Astrocyte (in vitro differentiated cells and primary cell): Measurements from ENCODE around the gene CENATAC. TPM values are rescaled to one million over a fixed set of nuclear protein-coding genes. Genes with fewer than 3 reads are reported as not detected.

Source experiments
- DNase-seq: peaks from one replicate; pipeline ENCODE4 v3.0.0-alpha.2; 2010; ENCODE audit warnings: low read depth
- FAIRE-seq: peaks from 2 replicates; lab custom pipeline; 2011; peaks lifted over from hg19 to GRCh38; lab: Jason Lieb, UNC
- H2AFZ ChIP-seq: 2 replicates; pipeline ENCODE4 v1.6.0; 2012; ENCODE audit warnings: low read depth, low read length, inconsistent platforms
- H3K27ac ChIP-seq: 2 replicates; pipeline ENCODE4 v1.5.1; 2011; ENCODE audit warnings: low read depth, low read length, inconsistent platforms
- H3K27me3 ChIP-seq: 2 replicates; pipeline ENCODE4 v1.6.0; 2011; ENCODE audit warnings: low read length, inconsistent platforms; ENCODE audit not compliant: insufficient read depth
- H3K36me3 ChIP-seq: 2 replicates; pipeline ENCODE4 v1.5.1; 2011; ENCODE audit warnings: low read length, inconsistent platforms; ENCODE audit not compliant: insufficient read depth
- H3K4me1 ChIP-seq: 2 replicates; pipeline ENCODE4 v1.5.1; 2011; ENCODE audit warnings: low read length, inconsistent platforms; ENCODE audit not compliant: insufficient read depth
- H3K4me2 ChIP-seq: 2 replicates; pipeline ENCODE4 v1.6.0; 2012; ENCODE audit warnings: low read length, inconsistent platforms
- H3K4me3 ChIP-seq: 2 replicates; pipeline ENCODE4 v1.5.1; 2011; ENCODE audit warnings: low read depth, mild to moderate bottlenecking, low read length, inconsistent platforms; ENCODE audit not compliant: insufficient read depth
- H3K79me2 ChIP-seq: 2 replicates; pipeline ENCODE4 v1.6.0; 2012; ENCODE audit warnings: mild to moderate bottlenecking, low read length, inconsistent platforms; ENCODE audit not compliant: insufficient read depth
- H3K9ac ChIP-seq: 2 replicates; pipeline ENCODE4 v1.6.0; 2012; ENCODE audit warnings: mild to moderate bottlenecking, low read length, inconsistent platforms
- H3K9me3 ChIP-seq: 2 replicates; pipeline ENCODE4 v1.5.1; 2012; ENCODE audit warnings: low read depth, mild to moderate bottlenecking, low read length, inconsistent platforms; ENCODE audit not compliant: insufficient read depth
- H4K20me1 ChIP-seq: 2 replicates; pipeline ENCODE4 v1.6.0; 2012; ENCODE audit warnings: low read length, inconsistent platforms; ENCODE audit not compliant: insufficient read depth
- H3K27ac Mint-ChIP-seq: one replicate; pipeline ENCODE4 v1.8.0; 2021; ENCODE audit warnings: mild to moderate bottlenecking, mixed read lengths; ENCODE audit not compliant: unreplicated experiment
- H3K27me3 Mint-ChIP-seq: one replicate; pipeline ENCODE4 v1.8.0; 2021; ENCODE audit warnings: low read depth, mixed read lengths; ENCODE audit not compliant: unreplicated experiment
- H3K36me3 Mint-ChIP-seq: one replicate; pipeline ENCODE4 v1.8.0; 2021; ENCODE audit warnings: low read depth, mixed read lengths; ENCODE audit not compliant: unreplicated experiment
- H3K4me1 Mint-ChIP-seq: one replicate; pipeline ENCODE4 v1.8.0; 2021; ENCODE audit warnings: low read depth, mixed read lengths; ENCODE audit not compliant: unreplicated experiment
- H3K4me3 Mint-ChIP-seq: one replicate; pipeline ENCODE4 v1.8.0; 2021; ENCODE audit warnings: mild to moderate bottlenecking, moderate library complexity, mixed read lengths; ENCODE audit not compliant: unreplicated experiment
- H3K9me3 Mint-ChIP-seq: one replicate; pipeline ENCODE4 v1.8.0; 2021; ENCODE audit warnings: mild to moderate bottlenecking, mixed read lengths; ENCODE audit not compliant: unreplicated experiment
- CTCF ChIP-seq: IDR thresholded peaks from 2 replicates; pipeline ENCODE4 v1.5.1; 2011; ENCODE audit warnings: low read depth, mild to moderate bottlenecking, inconsistent platforms, low read length, moderate library complexity; ENCODE audit not compliant: insufficient read depth
- EZH2 ChIP-seq: IDR thresholded peaks from 2 replicates; pipeline ENCODE4 v1.6.1; 2012; ENCODE audit warnings: mild to moderate bottlenecking, low read length, inconsistent platforms; ENCODE audit not compliant: insufficient read depth
- total RNA-seq: library from RNA; stranded (reverse); gene quantifications from 2 replicates; pipeline ENCODE4 v1.2.1, GENCODE V29; 2021

CENATAC gene
- total RNA-seq, 1 donor from 2014 or later: 25.4 TPM

GRCh38 chr11:119049081-119049480 is 51.1 kb downstream of the CENATAC start:
- Histone ChIP-seq H4K20me1 (peaks cover 89% of the 10 kb centered on the region), H3K4me3 (no peak overlapping the region), H3K79me2 (peaks cover 13% of the 10 kb centered on the region), H3K4me2 (no peak overlapping the region), H3K27ac (no peak overlapping the region), H3K27me3 (no peaks in the 10 kb centered on the region), H3K9ac (no peak overlapping the region), H2AFZ (no peak overlapping the region), H3K36me3 (peaks cover 64% of the 10 kb centered on the region), H3K4me1 (no peaks in the 10 kb centered on the region), H3K9me3 (no peaks in the 10 kb centered on the region)
- TF ChIP-seq CTCF (no peak), EZH2 (no peak)
- DNase-seq (no peak), FAIRE-seq (no peak)
- H3K27ac Mint-ChIP-seq: no peak overlapping the region
- H3K4me1 Mint-ChIP-seq: no peaks in the 10 kb centered on the region
- no peaks in the 10 kb centered on the region for H3K9me3 Mint-ChIP-seq
- peaks cover 45% of the 10 kb centered on the region for H3K36me3 Mint-ChIP-seq
- no peak overlapping the region for H3K4me3 Mint-ChIP-seq
- no peaks in the 10 kb centered on the region for H3K27me3 Mint-ChIP-seq

DNA sequence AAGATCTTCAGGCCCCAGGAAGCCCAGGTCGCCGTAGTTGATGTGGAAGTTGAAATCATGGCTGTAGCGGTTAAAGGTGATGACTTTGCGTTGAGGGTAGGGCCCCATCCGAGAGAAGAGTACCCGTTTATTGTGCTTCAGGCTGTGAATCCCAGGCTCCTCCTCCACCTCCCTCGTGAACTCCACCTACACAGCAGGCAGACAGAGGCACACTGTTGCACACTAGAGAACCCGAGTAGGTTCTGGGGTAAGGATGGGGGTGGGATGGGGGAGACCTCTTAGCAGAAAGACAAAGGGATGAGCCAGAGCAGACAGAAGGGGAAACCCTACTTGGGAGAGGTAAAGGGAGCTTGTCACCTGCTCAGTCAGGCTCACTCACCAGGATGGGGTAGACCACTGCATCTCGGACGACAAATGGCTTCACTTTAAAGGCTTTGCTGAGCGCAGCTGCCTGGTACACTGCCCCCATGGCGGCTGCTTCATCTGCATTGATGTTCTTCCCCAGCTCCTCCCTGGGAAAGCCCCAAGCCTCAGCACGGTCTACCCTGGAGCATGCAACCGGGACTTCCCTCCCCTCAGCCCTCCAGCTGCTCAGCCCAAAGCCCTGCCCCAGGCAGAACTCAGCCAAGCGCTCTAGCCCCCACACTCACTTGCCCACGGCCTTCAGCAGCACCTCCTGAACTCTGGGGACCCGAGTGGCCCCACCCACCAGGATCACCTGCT is 53.7 kb downstream of the CENATAC start:
- peaks cover 7% of the 10 kb centered on the region for H3K4me1 Mint-ChIP-seq
- no peak overlapping the region for H3K4me2 ChIP-seq
- DNase-seq (no peak), FAIRE-seq (no peak)
- H3K27me3 Mint-ChIP-seq: no peaks in the 10 kb centered on the region
- H3K27ac ChIP-seq: no peak overlapping the region
- no peak for TF ChIP-seq EZH2
- no peak for TF ChIP-seq CTCF
- no peak overlapping the region for H3K4me3 ChIP-seq
- H3K4me3 Mint-ChIP-seq: no peak overlapping the region
- H3K4me1 ChIP-seq: peaks cover 10% of the 10 kb centered on the region
- no peaks in the 10 kb centered on the region for H3K9me3 Mint-ChIP-seq
- H3K36me3 Mint-ChIP-seq: peaks cover 48% of the 10 kb centered on the region
- H4K20me1 ChIP-seq: peaks cover 91% of the 10 kb centered on the region
- peaks cover 38% of the 10 kb centered on the region for H3K79me2 ChIP-seq
- no peaks in the 10 kb centered on the region for H3K27me3 ChIP-seq
- H3K9me3 ChIP-seq: no peaks in the 10 kb centered on the region
- no peak overlapping the region for H3K9ac ChIP-seq
- H3K27ac Mint-ChIP-seq: no peak overlapping the region
- no peak overlapping the region for H2AFZ ChIP-seq
- peaks cover 69% of the 10 kb centered on the region for H3K36me3 ChIP-seq

DNA sequence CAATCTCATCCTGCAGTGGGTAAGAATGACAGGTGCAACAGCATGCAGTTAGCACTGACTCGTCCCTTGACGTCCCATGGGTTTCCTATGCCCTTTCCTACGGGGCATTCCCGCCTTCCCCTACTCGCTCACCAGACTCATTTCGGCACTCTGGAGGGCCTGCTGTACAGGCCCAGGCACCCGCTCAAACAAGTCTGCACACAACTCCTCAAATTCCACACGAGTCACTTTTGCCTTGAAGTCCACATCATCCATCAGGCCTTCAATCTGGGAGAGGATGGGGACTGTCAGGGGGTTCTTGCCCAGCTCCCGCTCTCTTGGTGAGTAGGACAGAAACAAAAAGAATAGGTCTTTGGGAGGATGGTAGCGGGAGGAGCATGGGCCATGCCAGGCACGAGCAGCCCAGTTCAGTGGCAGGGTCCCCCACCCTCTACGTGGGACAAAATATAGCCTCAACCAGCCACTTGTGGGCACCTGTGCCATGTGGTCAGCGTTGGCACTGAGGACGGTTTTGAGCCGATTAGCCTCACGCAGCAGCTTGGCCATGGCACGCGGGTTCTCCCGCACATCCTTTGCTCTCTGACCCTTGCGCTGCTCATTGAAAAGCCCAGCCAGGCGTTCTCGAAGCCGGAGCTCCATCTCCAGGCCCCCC is 54.4 kb downstream of the CENATAC start:
- Mint-ChIP-seq H3K27me3 (no peaks in the 10 kb centered on the region), H3K4me1 (peaks cover 7% of the 10 kb centered on the region), H3K27ac (no peak overlapping the region), H3K9me3 (no peaks in the 10 kb centered on the region), H3K36me3 (peaks cover 43% of the 10 kb centered on the region), H3K4me3 (peak overlapping the region; percentile 20)
- Histone ChIP-seq H3K27me3 (no peaks in the 10 kb centered on the region), H3K9ac (no peak overlapping the region), H3K9me3 (no peaks in the 10 kb centered on the region), H3K4me1 (peaks cover 10% of the 10 kb centered on the region), H2AFZ (no peak overlapping the region), H3K4me2 (no peak overlapping the region), H3K27ac (no peak overlapping the region), H3K36me3 (peaks cover 66% of the 10 kb centered on the region), H3K79me2 (peaks cover 42% of the 10 kb centered on the region), H3K4me3 (no peak overlapping the region), H4K20me1 (peaks cover 85% of the 10 kb centered on the region)
- FAIRE-seq (no peak), DNase-seq (no peak)
- no peak for TF ChIP-seq EZH2
- TF ChIP-seq CTCF: no peak
